ENCODE measurements around the gene IFRD1.
A peak's percentile ranks its signal among the peaks of the same experiment; 100 is the strongest.
"Not testable (repeated sequence)": the region's sequence is repeated elsewhere in the genome, so short reads cannot be mapped to it uniquely, and the experiment has no call there.

The IFRD1 gene

GRCh38 chr7:112453505-112454171 lies 3.4 kb downstream of the IFRD1 start:
- TF ChIP-seq Cebpa-rat (IDR thresholded peaks at IDR 0.05), result no peak

GRCh38 chr7:112454191-112454590 lies 3.9 kb downstream of the IFRD1 start:
- not testable (repeated sequence) for H3K4me2 ChIP-seq, H3K27me3 ChIP-seq, H3K9ac ChIP-seq, H3K27ac ChIP-seq, H3K9me3 ChIP-seq, H3K4me3 ChIP-seq
- peaks cover 48% of the 10 kb centered on the region for H4K20me1 ChIP-seq
- peaks cover 33% of the 10 kb centered on the region for H3K4me1 ChIP-seq
- H3K36me3 ChIP-seq, result peaks cover 40% of the 10 kb centered on the region

More at GRCh38 chr7:112453505-112454171, 3.4 kb downstream of the IFRD1 start:
- H3K27ac ChIP-seq, result no peak overlapping the region
- no peaks in the 10 kb centered on the region for H3K9me3 ChIP-seq
- peak overlapping the region; percentile 24; the same call in 1 of the 2 replicates for H3K4me2 ChIP-seq
- H3K4me1 ChIP-seq, result peaks cover 33% of the 10 kb centered on the region
- peaks cover 34% of the 10 kb centered on the region for H3K36me3 ChIP-seq
- H3K4me3 ChIP-seq, result no peak overlapping the region
- H3K27me3 ChIP-seq, result no peaks in the 10 kb centered on the region
- no peak overlapping the region for H3K9ac ChIP-seq
- peaks cover 48% of the 10 kb centered on the region for H4K20me1 ChIP-seq

GRCh38 chr7:112459645-112460044 lies 9.4 kb downstream of the IFRD1 start:
- no peak for TF ChIP-seq Cebpa-rat (IDR thresholded peaks at IDR 0.05)
- Histone ChIP-seq H3K9me3 (no peaks in the 10 kb centered on the region), H4K20me1 (peaks cover 19% of the 10 kb centered on the region; the same call in 1 of the 2 replicates)

GRCh38 chr7:112462236-112462635 lies 12.0 kb downstream of the IFRD1 start:
- Histone ChIP-seq H3K4me3 (no peak overlapping the region), H3K27me3 (no peaks in the 10 kb centered on the region), H3K4me2 (no peak overlapping the region), H3K9me3 (no peaks in the 10 kb centered on the region), H4K20me1 (no peaks in the 10 kb centered on the region), H3K4me1 (no peaks in the 10 kb centered on the region), H3K27ac (no peak overlapping the region), H3K9ac (no peak overlapping the region), H3K36me3 (peaks cover 85% of the 10 kb centered on the region)
- no peak for TF ChIP-seq Cebpa-rat (IDR thresholded peaks at IDR 0.05)

More at GRCh38 chr7:112459645-112460044, 9.4 kb downstream of the IFRD1 start:
- H3K27ac ChIP-seq, result no peak overlapping the region
- no peak overlapping the region for H3K4me3 ChIP-seq
- no peaks in the 10 kb centered on the region for H3K27me3 ChIP-seq
- H3K4me1 ChIP-seq, result no peaks in the 10 kb centered on the region
- H3K4me2 ChIP-seq, result no peak overlapping the region
- peaks cover 91% of the 10 kb centered on the region for H3K36me3 ChIP-seq
- no peak overlapping the region for H3K9ac ChIP-seq

GRCh38 chr7:112467867-112468266 lies 17.6 kb downstream of the IFRD1 start:
- no peak for TF ChIP-seq Cebpa-rat (IDR thresholded peaks at IDR 0.05)
- Histone ChIP-seq H3K4me1 (no peaks in the 10 kb centered on the region), H3K27me3 (no peaks in the 10 kb centered on the region), H3K4me2 (no peak overlapping the region), H4K20me1 (no peaks in the 10 kb centered on the region; the same call in 1 of the 2 replicates), H3K36me3 (peaks cover 87% of the 10 kb centered on the region), H3K27ac (no peak overlapping the region), H3K9ac (no peak overlapping the region), H3K4me3 (no peak overlapping the region), H3K9me3 (no peaks in the 10 kb centered on the region)

GRCh38 chr7:112470194-112470593 lies 19.9 kb downstream of the IFRD1 start:
- H3K27me3 ChIP-seq, result no peaks in the 10 kb centered on the region
- H3K4me3 ChIP-seq, result no peak overlapping the region

GRCh38 chr7:112476390-112477052 lies 26.3 kb downstream of the IFRD1 start:
- Histone ChIP-seq H3K36me3 (peaks cover 66% of the 10 kb centered on the region), H3K9me3 (no peaks in the 10 kb centered on the region), H3K4me2 (no peak overlapping the region), H3K27ac (no peak overlapping the region), H3K9ac (no peak overlapping the region), H4K20me1 (peaks cover 5% of the 10 kb centered on the region; the same call in 1 of the 2 replicates), H3K27me3 (no peaks in the 10 kb centered on the region), H3K4me1 (no peaks in the 10 kb centered on the region), H3K4me3 (no peak overlapping the region)
- no peak for TF ChIP-seq Cebpa-rat (IDR thresholded peaks at IDR 0.05)

More at GRCh38 chr7:112470194-112470593, 19.9 kb downstream of the IFRD1 start:
- H3K9ac ChIP-seq, result no peak overlapping the region
- H3K9me3 ChIP-seq, result no peaks in the 10 kb centered on the region
- no peak overlapping the region for H3K4me2 ChIP-seq
- H3K4me1 ChIP-seq, result no peaks in the 10 kb centered on the region
- H3K27ac ChIP-seq, result no peak overlapping the region
- peaks cover 85% of the 10 kb centered on the region for H3K36me3 ChIP-seq
- H4K20me1 ChIP-seq, result peaks cover 5% of the 10 kb centered on the region; the same call in 1 of the 2 replicates
- no peak for TF ChIP-seq Cebpa-rat (IDR thresholded peaks at IDR 0.05)

- Histone ChIP-seq H3K36me3 (peaks cover 28% of the 10 kb centered on the region), H3K4me3 (no peak overlapping the region), H3K9ac (no peak overlapping the region), H3K27ac (no peak overlapping the region), H3K4me1 (no peaks in the 10 kb centered on the region), H3K9me3 (no peaks in the 10 kb centered on the region), H4K20me1 (no peaks in the 10 kb centered on the region), H3K4me2 (no peak overlapping the region), H3K27me3 (no peaks in the 10 kb centered on the region)
- no peak for TF ChIP-seq Cebpa-rat (IDR thresholded peaks at IDR 0.05)
Measured at GRCh38 chr7:112481121-112481736, 31.0 kb downstream of the IFRD1 start.

- Histone ChIP-seq H3K4me2 (no peak overlapping the region), H3K27me3 (no peaks in the 10 kb centered on the region), H3K4me1 (no peaks in the 10 kb centered on the region), H3K36me3 (peaks cover 20% of the 10 kb centered on the region), H3K9me3 (no peaks in the 10 kb centered on the region), H3K9ac (no peak overlapping the region), H3K27ac (no peak overlapping the region), H3K4me3 (no peak overlapping the region), H4K20me1 (no peaks in the 10 kb centered on the region)
- TF ChIP-seq Cebpa-rat (IDR thresholded peaks at IDR 0.05), result no peak
Measured at GRCh38 chr7:112481833-112482670, 31.8 kb downstream of the IFRD1 start.

Data from BLaER1 (cell line).